GM12874 (cell line): ENCODE data around the gene RALGAPA2.

Source experiments
- TF ChIP-seq, protein P1 (sequence below): IDR thresholded peaks from 2 replicates; pipeline ENCODE4 v1.5.1; 2011; ENCODE audit warnings: low read depth, mild to moderate bottlenecking, control low read depth, low read length, moderate library complexity; ENCODE audit not compliant: insufficient read depth

RALGAPA2 gene

DNA sequence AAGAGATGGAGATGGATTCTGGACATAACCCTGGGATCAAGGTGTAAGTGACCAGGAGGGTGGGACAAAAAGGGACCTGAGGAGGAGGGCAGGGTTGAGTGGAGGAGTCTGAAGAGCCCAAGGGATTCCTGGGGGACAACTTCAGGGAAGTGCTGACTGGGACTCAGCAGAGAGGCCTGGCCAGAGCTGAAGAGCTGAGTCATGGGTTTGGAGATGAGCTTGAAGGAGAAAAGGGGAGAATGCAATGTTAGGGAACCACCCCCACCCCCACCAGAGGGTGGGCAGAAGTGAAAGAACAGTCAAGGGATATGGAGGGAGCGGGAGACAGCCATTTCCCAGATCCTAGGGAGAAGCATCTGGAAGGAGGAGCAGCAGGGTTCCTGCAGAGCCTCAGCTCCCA, 289.3 kb downstream of the RALGAPA2 start:
- TF ChIP-seq, protein P1, sequence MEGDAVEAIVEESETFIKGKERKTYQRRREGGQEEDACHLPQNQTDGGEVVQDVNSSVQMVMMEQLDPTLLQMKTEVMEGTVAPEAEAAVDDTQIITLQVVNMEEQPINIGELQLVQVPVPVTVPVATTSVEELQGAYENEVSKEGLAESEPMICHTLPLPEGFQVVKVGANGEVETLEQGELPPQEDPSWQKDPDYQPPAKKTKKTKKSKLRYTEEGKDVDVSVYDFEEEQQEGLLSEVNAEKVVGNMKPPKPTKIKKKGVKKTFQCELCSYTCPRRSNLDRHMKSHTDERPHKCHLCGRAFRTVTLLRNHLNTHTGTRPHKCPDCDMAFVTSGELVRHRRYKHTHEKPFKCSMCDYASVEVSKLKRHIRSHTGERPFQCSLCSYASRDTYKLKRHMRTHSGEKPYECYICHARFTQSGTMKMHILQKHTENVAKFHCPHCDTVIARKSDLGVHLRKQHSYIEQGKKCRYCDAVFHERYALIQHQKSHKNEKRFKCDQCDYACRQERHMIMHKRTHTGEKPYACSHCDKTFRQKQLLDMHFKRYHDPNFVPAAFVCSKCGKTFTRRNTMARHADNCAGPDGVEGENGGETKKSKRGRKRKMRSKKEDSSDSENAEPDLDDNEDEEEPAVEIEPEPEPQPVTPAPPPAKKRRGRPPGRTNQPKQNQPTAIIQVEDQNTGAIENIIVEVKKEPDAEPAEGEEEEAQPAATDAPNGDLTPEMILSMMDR = no peak

- TF ChIP-seq, protein P1 = no peak
These were observed 294.4 kb downstream of the RALGAPA2 start for GRCh38 chr20:20417876-20418676.

DNA sequence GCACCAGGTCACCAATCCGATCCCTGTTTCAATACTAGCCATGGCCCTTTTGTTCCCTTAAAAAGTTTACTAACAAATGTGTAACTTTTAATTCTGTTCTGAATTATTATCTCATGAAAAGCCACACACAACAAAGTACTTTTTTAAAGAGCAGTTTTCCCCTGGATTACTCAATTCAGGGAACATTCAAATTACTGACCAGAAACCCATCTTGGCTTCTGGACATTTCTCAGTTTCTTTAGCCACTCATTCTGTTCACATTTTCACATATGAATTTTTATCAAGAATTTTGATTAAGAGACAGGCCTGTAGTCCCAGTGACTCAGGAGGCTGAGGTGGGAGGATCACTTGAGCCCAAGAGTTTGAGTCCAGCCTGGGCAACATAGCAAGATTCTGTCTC, 297.1 kb downstream of the RALGAPA2 start:
- TF ChIP-seq, protein P1 = no peak

DNA sequence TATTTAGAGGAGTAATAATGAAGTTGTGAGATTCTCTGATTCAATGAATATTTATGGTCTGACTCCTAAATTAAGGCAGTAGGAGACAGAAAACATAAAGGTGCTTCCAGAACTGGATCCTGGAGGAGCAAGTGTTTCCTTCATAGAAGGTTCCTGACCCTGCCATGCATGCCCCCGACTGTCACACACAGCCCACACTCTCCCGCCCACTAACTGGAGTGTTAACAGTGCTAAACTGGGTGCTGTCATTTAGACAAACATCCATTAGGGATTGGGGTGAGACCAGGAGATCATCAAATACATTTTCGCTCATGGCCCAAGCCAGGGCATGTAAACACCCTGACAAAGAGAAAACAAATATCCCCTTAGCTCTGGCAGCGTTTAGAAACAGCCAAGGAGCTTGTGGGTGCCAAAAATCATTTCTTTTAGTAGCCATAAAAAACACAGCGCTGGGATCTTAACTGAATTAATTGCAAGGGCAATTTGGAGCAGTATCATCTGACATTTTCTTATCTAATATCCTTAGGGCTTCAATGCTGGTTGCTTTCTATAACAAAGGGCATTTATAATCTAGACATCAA, 297.7 kb downstream of the RALGAPA2 start:
- TF ChIP-seq, protein P1 = no peak

DNA sequence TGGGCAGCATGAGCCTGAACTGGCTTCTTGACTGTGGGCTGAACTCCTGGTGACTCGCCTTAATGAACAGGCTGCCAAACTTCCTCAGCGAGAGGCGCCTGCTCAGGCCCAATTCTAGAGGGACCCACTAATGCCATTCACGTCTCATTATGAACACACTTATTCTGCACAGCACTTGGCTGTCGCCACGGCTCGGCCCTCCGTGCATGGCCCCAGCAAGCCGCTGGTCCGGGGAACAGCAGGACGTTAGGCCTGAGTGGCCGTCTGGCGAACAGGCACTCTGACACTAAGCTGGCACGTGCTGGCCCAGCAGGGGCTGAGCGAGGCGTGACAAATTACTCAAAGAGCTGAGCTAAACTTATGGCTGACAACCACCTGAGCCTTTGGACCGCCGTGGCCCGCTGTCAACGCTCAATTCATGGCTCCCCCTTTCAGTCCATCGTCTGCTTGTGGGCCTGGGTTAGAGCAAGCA, 298.6 kb downstream of the RALGAPA2 start:
- TF ChIP-seq, protein P1 = no peak

DNA sequence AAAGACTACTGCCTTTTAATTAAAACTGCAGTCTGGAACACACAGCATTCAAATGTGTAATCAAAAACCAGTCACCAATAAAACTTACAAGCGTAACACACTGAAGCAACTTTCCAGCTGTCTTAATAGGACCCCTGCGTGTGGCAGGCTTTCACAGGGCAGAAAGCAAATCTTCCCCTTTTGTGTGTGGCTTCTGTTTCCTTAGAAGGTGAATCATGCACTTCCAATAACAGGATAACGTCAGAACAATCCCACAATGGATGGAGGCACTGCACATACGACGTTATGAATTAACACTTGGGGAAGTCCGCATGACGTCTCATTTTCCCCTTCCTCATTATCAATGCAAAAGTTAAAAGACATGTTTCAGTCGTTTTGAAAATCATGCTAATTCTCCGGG, 299.7 kb downstream of the RALGAPA2 start:
- TF ChIP-seq, protein P1 = no peak

GRCh38 chr20:20411836-20412235, 300.6 kb downstream of the RALGAPA2 start:
- TF ChIP-seq, protein P1 = no peak
